NOMO-1 (cell line): ENCODE measurements around the gene CC2D2B.

Experiments used
- DNase-seq, 2 experiments: peaks; one replicate each; lab custom pipeline; 2025; ENCODE audit not compliant: unreplicated experiment in 2 of 2; lab: John Stamatoyannopoulos, UW

Gene CC2D2B

DNA sequence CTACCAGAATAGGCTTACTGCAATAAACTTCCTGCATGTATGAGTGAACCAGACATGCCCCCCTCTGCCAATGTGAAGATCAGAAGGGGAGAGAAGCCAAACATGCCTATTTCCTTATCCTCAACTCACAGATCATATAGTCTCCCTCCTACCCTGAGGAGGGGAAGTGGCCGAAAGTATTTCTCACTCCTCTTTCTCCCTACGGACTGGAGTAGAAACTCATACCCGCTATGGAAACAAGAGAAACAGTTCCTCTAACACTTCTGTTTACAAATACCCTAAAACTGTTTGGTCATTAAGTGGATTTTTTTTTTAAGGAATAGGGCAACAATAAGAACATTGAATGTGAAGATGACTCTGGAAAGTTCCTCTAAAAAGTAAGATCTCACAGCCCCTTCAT is 167.0 kb downstream of the CC2D2B start:
- no peak for DNase-seq

- no peak for DNase-seq
These were observed 168.2 kb downstream of the CC2D2B start for GRCh38 chr10:96075977-96076376.

DNA sequence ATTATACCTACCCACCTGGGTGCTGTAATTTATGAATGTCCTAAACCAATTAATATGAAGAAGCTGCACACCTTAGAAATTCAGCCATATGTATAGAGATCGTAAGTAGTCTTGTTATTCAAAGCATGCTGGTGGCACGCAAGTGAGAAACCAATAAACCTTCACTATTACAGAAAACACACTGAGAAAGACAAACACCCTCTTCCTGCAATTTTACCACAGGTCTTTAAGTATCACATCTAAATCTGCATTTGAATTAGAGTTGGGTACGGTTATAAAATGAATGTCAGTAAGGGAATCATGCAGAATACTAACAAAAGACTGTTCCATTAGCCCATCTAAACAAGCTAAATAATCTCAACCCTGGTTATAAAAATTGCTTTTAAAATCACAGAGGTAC is 169.4 kb downstream of the CC2D2B start:
- DNase-seq, result no peak

- no peak for DNase-seq
These were observed 174.4 kb downstream of the CC2D2B start for GRCh38 chr10:96082153-96082552.
